ENCODE measurements around the gene KCNK15.
A peak's percentile ranks its signal among the peaks of the same experiment; 100 is the strongest.
"Not testable (repeated sequence)": the region's sequence is repeated elsewhere in the genome, so short reads cannot be mapped to it uniquely, and the experiment has no call there.

The KCNK15 gene

DNA sequence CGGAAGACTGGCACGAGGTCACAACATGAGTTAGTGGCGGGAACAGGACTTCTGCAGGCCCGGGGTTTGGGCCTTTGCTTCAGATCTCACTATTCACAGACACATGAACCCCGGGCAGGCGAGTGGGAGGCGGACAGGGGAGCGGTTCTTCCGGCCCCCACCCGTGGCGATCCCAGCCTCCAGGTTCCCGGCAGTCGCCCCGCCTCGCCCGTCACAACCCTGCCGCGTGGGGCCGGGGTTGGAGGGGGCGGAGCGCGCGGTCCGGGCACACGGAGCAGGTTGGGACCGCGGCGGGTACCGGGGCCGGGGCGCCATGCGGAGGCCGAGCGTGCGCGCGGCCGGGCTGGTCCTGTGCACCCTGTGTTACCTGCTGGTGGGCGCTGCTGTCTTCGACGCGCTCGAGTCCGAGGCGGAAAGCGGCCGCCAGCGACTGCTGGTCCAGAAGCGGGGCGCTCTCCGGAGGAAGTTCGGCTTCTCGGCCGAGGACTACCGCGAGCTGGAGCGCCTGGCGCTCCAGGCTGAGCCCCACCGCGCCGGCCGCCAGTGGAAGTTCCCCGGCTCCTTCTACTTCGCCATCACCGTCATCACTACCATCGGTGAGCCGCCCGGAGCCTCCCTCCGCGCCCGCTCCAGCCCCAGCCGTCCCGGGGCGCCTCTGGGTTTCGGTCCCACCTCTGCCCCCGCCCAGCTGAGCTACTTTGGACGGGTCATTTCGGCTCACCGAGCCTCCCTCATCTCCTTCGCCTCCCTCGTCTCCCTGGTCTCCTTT, at the start of gene KCNK15:
TSS of gene KCNK15 (plus strand) at position 268 of the 769 bp plus-strand sequence. CDS start at position 314, 46 bp downstream.
- DNase-seq = peak; percentile 61

GRCh38 chr20:44696315-44696714, 49.4 kb upstream of the KCNK15 start:
- no peak for DNase-seq

DNA sequence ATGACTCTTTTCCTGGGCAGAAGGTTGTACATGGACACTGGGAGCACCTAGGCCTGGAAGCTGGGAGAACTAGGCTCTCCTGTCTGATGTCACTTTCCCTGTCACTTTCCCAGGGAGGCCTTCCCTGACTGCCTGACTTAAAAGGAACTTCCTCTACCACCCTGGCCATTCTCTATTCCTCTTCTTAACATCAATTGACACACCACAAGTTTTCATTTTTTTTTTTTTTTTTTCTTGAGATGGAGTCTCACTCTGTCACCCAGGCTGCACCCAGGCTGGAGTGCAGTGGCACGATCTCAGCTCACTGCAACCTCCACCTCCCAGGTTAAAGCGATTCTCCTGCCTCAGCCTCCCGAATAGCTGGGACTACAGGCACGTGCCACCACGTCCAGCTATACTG, 48.6 kb upstream of the KCNK15 start:
- not testable (repeated sequence) for DNase-seq

GRCh38 chr20:44698351-44698750, 47.3 kb upstream of the KCNK15 start:
- DNase-seq = no peak

- DNase-seq = no peak
Measured at GRCh38 chr20:44700306-44700705, 45.4 kb upstream of the KCNK15 start.

GRCh38 chr20:44701118-44701857, 44.4 kb upstream of the KCNK15 start:
- peak; percentile 54 for DNase-seq

GRCh38 chr20:44701858-44702256, 43.8 kb upstream of the KCNK15 start:
- no peak for DNase-seq

DNA sequence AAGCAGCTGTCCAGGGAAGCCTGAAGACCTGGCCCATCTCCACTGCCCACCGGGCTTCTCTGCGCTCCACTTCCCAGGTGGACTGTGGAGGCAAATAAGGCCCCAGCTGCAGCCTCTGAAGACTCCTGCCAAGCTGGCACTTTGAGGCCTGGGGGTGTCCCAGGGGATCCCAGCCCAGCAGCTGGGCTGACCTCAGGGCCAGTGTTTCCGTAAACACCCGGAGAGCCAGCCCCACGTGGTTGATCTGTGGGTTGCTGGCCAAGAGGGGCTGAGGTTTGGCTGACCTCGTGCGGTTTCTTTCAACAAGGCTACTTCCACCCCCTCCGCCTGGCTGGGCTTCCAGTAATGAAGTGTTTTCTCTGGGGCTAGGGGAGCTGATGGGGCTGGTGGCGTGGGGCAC, 42.9 kb upstream of the KCNK15 start:
- DNase-seq = peak; percentile 91

DNA sequence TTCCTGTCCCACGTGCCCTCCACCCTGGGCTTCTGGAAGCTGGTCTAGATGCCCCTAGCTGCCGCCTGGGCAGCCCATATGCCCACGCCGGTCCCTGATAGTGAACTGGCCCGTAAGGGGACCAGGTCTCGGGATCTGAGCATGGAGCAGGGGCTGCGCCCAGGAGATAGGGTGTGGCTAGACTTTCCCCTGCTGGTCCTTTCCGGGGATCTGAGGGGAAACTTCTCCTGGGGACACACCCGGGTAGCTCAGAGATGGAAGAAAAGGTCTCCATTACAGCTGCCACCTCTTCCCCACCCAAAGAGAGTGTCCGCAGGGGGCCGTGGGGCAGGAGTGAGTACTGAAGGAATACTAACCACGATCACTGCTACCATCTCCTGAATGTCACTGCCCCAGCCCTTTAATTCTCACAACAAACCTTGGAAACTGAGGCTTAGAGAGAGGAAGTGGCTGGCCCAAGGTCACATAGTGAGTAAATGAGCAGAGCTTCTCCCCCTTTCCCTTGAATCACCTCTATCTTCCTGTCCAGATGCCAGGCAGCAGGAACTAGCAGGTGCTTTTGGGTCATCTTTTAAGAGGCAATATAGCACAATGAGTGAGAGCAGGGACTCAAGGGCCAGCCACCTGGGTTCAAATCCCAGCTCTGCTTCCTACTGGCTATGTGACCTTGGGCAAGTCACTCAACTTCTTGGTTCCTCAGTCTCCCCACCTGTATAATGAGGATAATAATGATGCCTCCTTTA, 42.3 kb upstream of the KCNK15 start:
- no peak for DNase-seq

DNA sequence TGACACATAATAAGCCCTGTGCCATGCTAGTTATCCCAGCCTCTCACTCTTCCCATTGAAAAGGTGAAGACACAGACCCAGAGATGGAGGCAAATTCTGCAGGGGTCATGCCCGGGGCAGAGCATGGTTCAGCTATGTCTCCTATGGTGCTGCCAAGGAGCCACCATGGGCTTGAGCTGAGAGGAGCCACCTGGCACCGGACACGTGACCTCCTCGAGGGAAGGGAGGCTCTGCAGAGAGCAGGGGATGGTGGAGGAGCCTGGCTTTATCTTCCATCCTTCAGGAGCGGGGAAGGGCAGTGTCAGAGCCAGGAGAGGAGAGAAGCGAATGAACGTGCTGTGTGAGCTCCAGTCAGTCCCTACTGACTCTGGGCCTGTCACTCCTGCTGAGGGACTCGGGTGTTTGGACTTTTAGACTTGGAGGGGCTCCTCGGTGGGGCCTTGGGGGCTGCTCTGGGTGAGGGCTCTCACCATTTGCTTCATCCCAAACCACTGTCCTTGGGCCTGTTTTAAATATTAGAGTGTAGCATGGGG, 41.6 kb upstream of the KCNK15 start:
- DNase-seq = no peak

GRCh38 chr20:44704551-44704971, 41.1 kb upstream of the KCNK15 start:
- no peak for DNase-seq

DNA sequence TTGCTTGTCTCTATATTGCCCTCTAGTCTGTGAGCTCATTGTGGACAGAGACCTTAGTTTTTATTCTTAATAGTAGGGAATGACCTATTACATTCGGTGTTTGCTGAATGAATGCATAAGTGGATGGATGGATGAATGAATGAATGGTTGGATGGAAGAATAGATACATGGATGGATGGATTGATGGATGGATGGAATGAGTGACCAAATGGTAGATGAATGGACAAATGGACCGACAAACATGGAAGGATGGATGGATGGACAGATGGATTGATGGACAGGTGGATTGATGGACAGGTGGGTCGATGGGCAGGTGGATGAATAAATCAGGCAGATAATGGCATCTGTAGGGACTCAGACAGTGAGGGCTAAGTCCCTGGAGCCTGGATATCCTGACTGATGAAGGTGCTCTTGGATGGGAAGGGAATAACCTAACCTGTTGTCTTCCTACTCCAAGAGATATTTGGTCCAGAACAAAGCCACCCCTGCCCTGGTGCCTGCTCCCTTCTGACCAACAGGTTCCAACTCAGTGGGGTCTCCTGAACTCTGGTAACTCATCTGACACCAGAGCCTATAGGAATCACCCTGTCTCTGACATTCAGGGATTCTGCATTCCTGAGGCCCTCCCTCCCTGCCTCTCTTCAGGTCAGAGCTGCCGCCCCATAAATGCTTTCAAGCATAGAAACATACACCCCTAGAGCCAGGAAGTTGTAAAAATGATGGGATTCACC, 40.1 kb upstream of the KCNK15 start:
- no peak for DNase-seq

GRCh38 chr20:44706301-44707017, 39.2 kb upstream of the KCNK15 start:
- DNase-seq = peak; percentile 59

GRCh38 chr20:44707018-44707579, 38.6 kb upstream of the KCNK15 start:
- DNase-seq = no peak

GRCh38 chr20:44709380-44709779, 36.3 kb upstream of the KCNK15 start:
- no peak for DNase-seq

GRCh38 chr20:44709797-44710196, 35.9 kb upstream of the KCNK15 start:
- no peak for DNase-seq

DNA sequence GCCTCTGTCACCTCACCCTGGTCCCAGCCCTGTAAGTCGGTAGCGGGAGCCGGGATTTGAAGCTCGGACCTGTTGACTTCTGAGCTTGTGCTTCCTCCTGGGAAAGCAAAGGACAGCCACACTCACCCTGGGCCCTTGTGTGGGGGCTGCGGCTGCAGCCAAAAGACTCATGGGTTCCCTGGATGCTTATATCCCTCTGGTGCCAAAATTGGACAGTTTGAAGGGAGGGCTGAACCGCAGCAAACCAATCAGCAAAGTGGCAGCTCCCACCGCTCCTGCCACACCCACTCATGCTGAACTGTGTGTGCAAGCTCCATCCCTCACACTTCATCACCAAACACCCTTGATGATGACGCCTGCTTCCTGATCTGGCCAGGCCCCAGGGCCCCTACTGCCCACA, 34.4 kb upstream of the KCNK15 start:
- DNase-seq = no peak

- no peak for DNase-seq
Measured at GRCh38 chr20:44714102-44714700, 31.5 kb upstream of the KCNK15 start.

DNA sequence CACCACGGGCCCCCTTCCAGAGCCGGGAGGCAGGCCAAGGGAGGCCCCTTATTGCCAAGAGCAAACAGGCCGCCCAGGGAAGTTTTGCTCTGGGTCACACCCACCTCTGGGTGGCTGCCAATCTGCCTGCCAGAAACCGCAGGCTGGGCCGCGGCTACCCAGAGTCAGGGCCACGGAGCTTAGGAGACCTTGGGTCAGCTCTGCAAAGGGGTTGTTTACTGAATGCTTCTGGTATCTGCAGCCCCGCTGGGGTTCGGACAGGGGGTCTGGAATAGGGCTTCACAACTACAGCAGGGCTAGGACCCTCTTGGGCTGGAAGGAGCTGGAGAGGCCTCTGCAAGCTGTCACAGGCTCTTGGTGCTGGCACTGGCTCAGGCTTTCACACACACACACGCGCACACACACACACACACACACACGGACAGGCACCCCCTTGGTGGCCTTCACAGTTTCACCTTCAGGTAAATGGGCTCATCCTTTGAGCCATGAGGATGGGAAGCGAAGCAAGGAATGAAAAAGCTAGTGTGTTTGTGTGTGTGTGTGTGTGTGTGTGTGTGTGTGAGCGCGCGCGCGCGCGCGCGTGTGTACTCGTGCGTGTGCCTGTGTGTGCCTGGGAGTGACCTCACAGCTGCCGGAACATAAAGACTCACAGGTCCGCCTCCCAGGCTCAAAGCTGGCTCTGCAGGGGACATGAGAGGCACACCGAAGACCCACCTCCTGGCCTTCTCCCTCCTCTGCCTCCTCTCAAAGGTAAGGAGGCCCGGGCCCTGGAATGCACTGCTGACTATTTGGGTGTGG, 30.8 kb upstream of the KCNK15 start, which contains the start of gene CCN5:
TSS of gene CCN5 (plus strand) at position 669 of the 798 bp plus-strand sequence. CDS start at position 691, 22 bp downstream.
- DNase-seq = peak; percentile 88
